Measurements from ENCODE around the gene RAB33A. TPM values are rescaled to one million over a fixed set of nuclear protein-coding genes. Genes with fewer than 3 reads are reported as not detected.
A peak's percentile ranks its signal among the peaks of the same experiment; 100 is the strongest.

Gene RAB33A
- total and polyA plus RNA-seq, 9 of the 15 experiments (the other 6 are each of a cell fraction or from before 2014, with no cell fraction given) = 0.04 to 0.20 (median 0.06) TPM; not detected in 4

GRCh38 chrX:130163398-130163797 is 8.4 kb upstream of the RAB33A start (continued):
- TF ChIP-seq ZBTB9 (CRISPR knock-in tag; IDR thresholded peaks at IDR 0.05) (no peak), ZNF23 (CRISPR knock-in tag; IDR thresholded peaks at IDR 0.05) (no peak), ZNF408 (CRISPR knock-in tag; IDR thresholded peaks at IDR 0.05; ENCODE audit: low read depth) (no peak), RAD21 (CRISPR knock-in tag; conservative IDR thresholded peaks at IDR 0.05 in 1 of 2, IDR thresholded peaks at IDR 0.05 in 1 of 2) (no peak), ATF7 (IDR thresholded peaks at IDR 0.05) (peak; percentile 76), PRDM10 (IDR thresholded peaks at IDR 0.05; ENCODE audit: partially characterized antibody) (no peak), NFIC (IDR thresholded peaks at IDR 0.05) (peak; percentile 37; the same call in 1 of the 2 replicates), SMARCE1 (IDR thresholded peaks at IDR 0.05) (no peak), POLR2A (conservative IDR thresholded peaks at IDR 0.05) (no peak), CHD1 (IDR thresholded peaks at IDR 0.05; ENCODE audit: low read length) (no peak), MGA (IDR thresholded peaks at IDR 0.05) (no peak), RBM25 (IDR thresholded peaks at IDR 0.05; ENCODE audit: low read depth, low read length, severe bottlenecking) (no peak), SIX5 (IDR thresholded peaks at IDR 0.05; ENCODE audit: borderline replicate concordance in 1 of 2, insufficient read depth in 1 of 2, low read depth in 1 of 2, low read length in 2 of 2) (no peak)

Measured in K562 (cell line).